Measurements from ENCODE around the gene OLFM1.

OLFM1 gene

GRCh38 chr9:135120249-135120648, 32.8 kb downstream of the OLFM1 start:
- no peak for TF ChIP-seq CTCF (IDR thresholded peaks at IDR 0.05; ENCODE audit: low read depth, low read length)
- H3K4me3 ChIP-seq (ENCODE audit: low read depth, low read length): no peak overlapping the region

DNA sequence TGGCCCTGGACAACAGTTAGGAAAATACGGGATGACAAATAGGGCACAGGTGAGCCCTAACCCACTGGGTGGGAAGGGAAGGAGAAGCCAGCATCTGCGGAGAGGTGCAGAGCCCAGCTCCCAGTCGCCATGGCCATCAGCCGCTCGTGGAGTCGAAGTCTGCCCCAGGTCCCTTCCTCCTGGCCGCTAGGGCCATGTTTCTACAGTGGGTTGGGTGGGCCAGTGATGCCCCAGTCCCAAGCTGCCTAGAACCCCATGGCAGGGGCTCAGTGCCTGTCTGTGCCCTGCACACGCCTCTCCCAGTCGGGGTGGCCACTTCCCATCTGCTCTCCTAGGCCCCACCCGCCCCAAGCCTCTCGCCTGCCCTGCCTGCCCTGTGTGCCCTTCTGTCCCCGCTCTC, 34.8 kb downstream of the OLFM1 start:
- no peak overlapping the region for H3K4me3 ChIP-seq (ENCODE audit: low read depth, low read length)
- TF ChIP-seq CTCF (IDR thresholded peaks at IDR 0.05; ENCODE audit: low read depth, low read length): no peak

GRCh38 chr9:135123126-135123772, 35.8 kb downstream of the OLFM1 start:
- H3K4me3 ChIP-seq (ENCODE audit: low read depth, low read length): no peak overlapping the region
- no peak for TF ChIP-seq CTCF (IDR thresholded peaks at IDR 0.05; ENCODE audit: low read depth, low read length)

DNA sequence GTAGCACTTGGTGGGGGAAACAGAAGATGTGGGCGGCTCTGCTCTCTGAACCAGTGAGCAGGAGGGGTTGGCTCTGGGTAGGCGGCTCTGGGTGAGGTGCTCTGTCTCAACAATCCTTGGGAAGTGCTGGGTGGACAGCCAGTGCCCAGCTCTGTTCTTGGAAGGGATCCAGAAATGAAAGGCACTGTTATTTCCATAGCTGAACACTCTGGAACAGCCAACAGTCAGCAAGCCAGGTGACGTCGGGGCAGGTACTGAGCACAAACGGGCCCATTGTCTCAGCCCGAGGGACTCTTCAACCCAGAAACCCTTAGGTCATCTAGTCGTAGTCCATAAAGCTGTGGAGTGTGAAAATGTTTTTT, 36.3 kb downstream of the OLFM1 start:
- no peak for TF ChIP-seq CTCF (IDR thresholded peaks at IDR 0.05; ENCODE audit: low read depth, low read length)
- no peak overlapping the region for H3K4me3 ChIP-seq (ENCODE audit: low read depth, low read length)

GRCh38 chr9:135126451-135127187, 39.2 kb downstream of the OLFM1 start:
- TF ChIP-seq CTCF (IDR thresholded peaks at IDR 0.05; ENCODE audit: low read depth, low read length): no peak
- no peak overlapping the region for H3K4me3 ChIP-seq (ENCODE audit: low read depth, low read length)

- no peak overlapping the region for H3K4me3 ChIP-seq (ENCODE audit: low read depth, low read length)
- TF ChIP-seq CTCF (IDR thresholded peaks at IDR 0.05; ENCODE audit: low read depth, low read length): no peak
These were observed 40.5 kb downstream of the OLFM1 start for GRCh38 chr9:135127718-135128670.
